ENCODE results near the gene SH2D3A. TPM values are rescaled to one million over a fixed set of nuclear protein-coding genes. Genes with fewer than 3 reads are reported as not detected.

Gene SH2D3A
- total RNA-seq, 1 experiment from 2014 or later, result 2.2 TPM

GRCh38 chr19:6707658-6708018 is 59.6 kb downstream of the SH2D3A start:
- intact Hi-C loops (cut with micrococcal nuclease; ENCODE audit: unreplicated experiment), result no loop called here
- ChIA-PET POLR2A (no interaction called here), CTCF (no interaction called here)
- in situ Hi-C loops (cut with HindIII; ENCODE audit: low pct_unique_long_range_greater_than_20kb, low sequenced_read_pairs), result no loop called here
- H3K36me3 ChIP-seq (ENCODE audit: control insufficient read depth, insufficient read depth, low read length), result no peaks in the 10 kb centered on the region
- no peaks in the 10 kb centered on the region for H3K4me1 ChIP-seq (ENCODE audit: control insufficient read depth, insufficient read depth, low read length)
- no peak for ATAC-seq
- H3K4me3 ChIP-seq (ENCODE audit: low read depth in 2 of 2, low read length in 2 of 2), result no peak overlapping the region
- DNase-seq (ENCODE audit: low read depth, low spot score), result no peak
- H3K27me3 ChIP-seq (ENCODE audit: control insufficient read depth, insufficient read depth, low read length), result no peaks in the 10 kb centered on the region
- no TSS peak for BruUV-seq (replicated peaks)
- TF ChIP-seq CTCF (IDR thresholded peaks at IDR 0.05) (no peak), REST (IDR thresholded peaks at IDR 0.05; ENCODE audit: insufficient read depth in 1 of 2, low read depth in 2 of 2, low read length in 1 of 2) (no peak), SIN3A (IDR thresholded peaks at IDR 0.05; ENCODE audit: borderline replicate concordance, insufficient read depth, low read depth, low read length) (no peak), POLR2AphosphoS5 (IDR thresholded peaks at IDR 0.05; ENCODE audit: low read depth, low read length) (no peak), TCF7L2 (IDR thresholded peaks at IDR 0.05; ENCODE audit: low read depth, low read length) (no peak)
- H3K27ac ChIP-seq (ENCODE audit: low read length), result no peak overlapping the region
- H3K9me3 ChIP-seq (ENCODE audit: control insufficient read depth, insufficient read depth, low read depth, low read length), result no peaks in the 10 kb centered on the region

- H3K27ac ChIP-seq (ENCODE audit: low read length), result no peak overlapping the region
- ChIA-PET CTCF (no interaction called here), POLR2A (no interaction called here)
- DNase-seq (ENCODE audit: low read depth, low spot score), result no peak
- TF ChIP-seq POLR2AphosphoS5 (IDR thresholded peaks at IDR 0.05; ENCODE audit: low read depth, low read length) (no peak), TCF7L2 (IDR thresholded peaks at IDR 0.05; ENCODE audit: low read depth, low read length) (no peak), CTCF (IDR thresholded peaks at IDR 0.05) (no peak), REST (IDR thresholded peaks at IDR 0.05; ENCODE audit: insufficient read depth in 1 of 2, low read depth in 2 of 2, low read length in 1 of 2) (no peak), SIN3A (IDR thresholded peaks at IDR 0.05; ENCODE audit: borderline replicate concordance, insufficient read depth, low read depth, low read length) (no peak)
- no TSS peak for BruUV-seq (replicated peaks)
- H3K4me1 ChIP-seq (ENCODE audit: control insufficient read depth, insufficient read depth, low read length), result no peaks in the 10 kb centered on the region
- H3K27me3 ChIP-seq (ENCODE audit: control insufficient read depth, insufficient read depth, low read length), result no peaks in the 10 kb centered on the region
- no peak for ATAC-seq
- in situ Hi-C loops (cut with HindIII; ENCODE audit: low pct_unique_long_range_greater_than_20kb, low sequenced_read_pairs) (no loop called here), intact Hi-C loops (cut with micrococcal nuclease; ENCODE audit: unreplicated experiment) (no loop called here)
- H3K36me3 ChIP-seq (ENCODE audit: control insufficient read depth, insufficient read depth, low read length), result no peaks in the 10 kb centered on the region
- H3K4me3 ChIP-seq (ENCODE audit: low read depth in 2 of 2, low read length in 2 of 2), result no peak overlapping the region
- no peaks in the 10 kb centered on the region for H3K9me3 ChIP-seq (ENCODE audit: control insufficient read depth, insufficient read depth, low read depth, low read length)
Observed at GRCh38 chr19:6707011-6707657, 60.1 kb downstream of the SH2D3A start.
